Chondrocyte (in vitro differentiated cells): ENCODE results near the gene SLC43A2. TPM values are rescaled to one million over a fixed set of nuclear protein-coding genes. Genes with fewer than 3 reads are reported as not detected.
"Not testable (repeated sequence)": the region's sequence is repeated elsewhere in the genome, so short reads cannot be mapped to it uniquely, and the experiment has no call there.

Experiments used
- DNase-seq: peaks from one replicate; pipeline ENCODE4 v3.0.0; 2021; ENCODE audit warnings: mixed read lengths, low spot score
- H3K27ac Mint-ChIP-seq: one replicate; pipeline ENCODE4 v1.8.0; 2021; ENCODE audit warnings: mild to moderate bottlenecking, moderate library complexity, mixed read lengths; ENCODE audit not compliant: unreplicated experiment
- H3K27me3 Mint-ChIP-seq: 2 replicates; pipeline ENCODE4 v1.8.0; 2021; ENCODE audit warnings: low read depth, mixed read lengths
- H3K36me3 Mint-ChIP-seq: 2 replicates; pipeline ENCODE4 v1.8.0; 2021; ENCODE audit warnings: low read depth, mixed read lengths
- H3K4me1 Mint-ChIP-seq: 2 replicates; pipeline ENCODE4 v1.8.0; 2021; ENCODE audit warnings: low read depth, mild to moderate bottlenecking, mixed read lengths
- H3K4me3 Mint-ChIP-seq: one replicate; pipeline ENCODE4 v1.8.0; 2021; ENCODE audit warnings: mild to moderate bottlenecking, moderate library complexity, mixed read lengths; ENCODE audit not compliant: unreplicated experiment
- H3K9me3 Mint-ChIP-seq: 2 replicates; pipeline ENCODE4 v1.8.0; 2021; ENCODE audit warnings: low read depth, mixed read lengths
- total RNA-seq: library from RNA; stranded (reverse); gene quantifications from 3 replicates; pipeline ENCODE4 v1.2.1, GENCODE V29; 2021
- TF ChIP-seq, protein P1 (sequence below): fragments of 200-600 bp; sonication (generic); IDR thresholded peaks from 2 replicates; pipeline ENCODE4 v1.5.0; 2021; ENCODE audit warnings: antibody characterized with exemption, mild to moderate bottlenecking, moderate library complexity

The SLC43A2 gene
- total RNA-seq, 1 donor from 2014 or later = 3.3 TPM

DNA sequence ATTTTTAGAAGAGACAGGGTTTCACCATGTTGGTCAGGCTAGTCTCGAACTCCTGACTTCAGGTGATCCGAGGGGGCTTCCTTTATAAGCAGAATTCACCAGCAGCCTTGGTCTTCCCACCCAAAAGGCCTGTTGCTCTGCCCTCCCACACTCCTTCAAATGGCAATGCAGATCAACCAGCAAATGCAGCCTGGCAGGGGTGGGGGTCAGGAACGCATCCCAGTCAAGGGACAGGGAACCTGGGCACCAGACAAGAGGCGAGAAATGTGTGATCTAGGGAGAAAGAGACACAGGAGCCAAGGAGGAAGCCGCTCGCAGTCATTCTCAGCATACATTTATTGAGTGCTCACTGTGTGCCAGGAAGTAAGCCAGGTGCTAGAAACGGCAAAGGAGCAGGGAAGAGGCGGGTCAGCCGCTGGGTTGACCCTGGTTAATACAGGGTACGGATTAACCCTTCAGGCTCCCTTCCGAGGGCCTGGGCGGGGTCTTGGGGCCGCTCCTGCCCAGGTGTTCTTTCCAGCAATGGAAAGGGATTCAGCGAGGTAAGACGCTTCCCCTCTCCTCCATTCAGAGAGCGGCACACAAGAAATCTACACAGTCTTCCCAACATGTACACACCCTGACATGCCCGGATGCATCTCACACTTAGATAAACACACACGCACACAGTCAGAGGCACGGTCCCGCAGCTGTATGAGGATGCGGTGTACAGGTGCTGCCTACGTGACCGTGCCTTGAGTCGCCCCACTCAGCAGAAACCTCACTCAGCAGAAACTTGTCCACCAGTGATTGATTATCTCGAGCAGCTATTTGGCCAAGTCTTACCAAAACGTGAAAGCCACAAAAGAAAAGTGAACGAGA, 59.5 kb downstream of the SLC43A2 start:
- H3K27me3 Mint-ChIP-seq = no peaks in the 10 kb centered on the region
- no peaks in the 10 kb centered on the region for H3K9me3 Mint-ChIP-seq
- DNase-seq = no peak
- H3K36me3 Mint-ChIP-seq = no peaks in the 10 kb centered on the region
- TF ChIP-seq, protein P1, sequence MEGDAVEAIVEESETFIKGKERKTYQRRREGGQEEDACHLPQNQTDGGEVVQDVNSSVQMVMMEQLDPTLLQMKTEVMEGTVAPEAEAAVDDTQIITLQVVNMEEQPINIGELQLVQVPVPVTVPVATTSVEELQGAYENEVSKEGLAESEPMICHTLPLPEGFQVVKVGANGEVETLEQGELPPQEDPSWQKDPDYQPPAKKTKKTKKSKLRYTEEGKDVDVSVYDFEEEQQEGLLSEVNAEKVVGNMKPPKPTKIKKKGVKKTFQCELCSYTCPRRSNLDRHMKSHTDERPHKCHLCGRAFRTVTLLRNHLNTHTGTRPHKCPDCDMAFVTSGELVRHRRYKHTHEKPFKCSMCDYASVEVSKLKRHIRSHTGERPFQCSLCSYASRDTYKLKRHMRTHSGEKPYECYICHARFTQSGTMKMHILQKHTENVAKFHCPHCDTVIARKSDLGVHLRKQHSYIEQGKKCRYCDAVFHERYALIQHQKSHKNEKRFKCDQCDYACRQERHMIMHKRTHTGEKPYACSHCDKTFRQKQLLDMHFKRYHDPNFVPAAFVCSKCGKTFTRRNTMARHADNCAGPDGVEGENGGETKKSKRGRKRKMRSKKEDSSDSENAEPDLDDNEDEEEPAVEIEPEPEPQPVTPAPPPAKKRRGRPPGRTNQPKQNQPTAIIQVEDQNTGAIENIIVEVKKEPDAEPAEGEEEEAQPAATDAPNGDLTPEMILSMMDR = no peak
- H3K27ac Mint-ChIP-seq = no peak overlapping the region
- no peak overlapping the region for H3K4me3 Mint-ChIP-seq
- peaks cover 6% of the 10 kb centered on the region for H3K4me1 Mint-ChIP-seq

DNA sequence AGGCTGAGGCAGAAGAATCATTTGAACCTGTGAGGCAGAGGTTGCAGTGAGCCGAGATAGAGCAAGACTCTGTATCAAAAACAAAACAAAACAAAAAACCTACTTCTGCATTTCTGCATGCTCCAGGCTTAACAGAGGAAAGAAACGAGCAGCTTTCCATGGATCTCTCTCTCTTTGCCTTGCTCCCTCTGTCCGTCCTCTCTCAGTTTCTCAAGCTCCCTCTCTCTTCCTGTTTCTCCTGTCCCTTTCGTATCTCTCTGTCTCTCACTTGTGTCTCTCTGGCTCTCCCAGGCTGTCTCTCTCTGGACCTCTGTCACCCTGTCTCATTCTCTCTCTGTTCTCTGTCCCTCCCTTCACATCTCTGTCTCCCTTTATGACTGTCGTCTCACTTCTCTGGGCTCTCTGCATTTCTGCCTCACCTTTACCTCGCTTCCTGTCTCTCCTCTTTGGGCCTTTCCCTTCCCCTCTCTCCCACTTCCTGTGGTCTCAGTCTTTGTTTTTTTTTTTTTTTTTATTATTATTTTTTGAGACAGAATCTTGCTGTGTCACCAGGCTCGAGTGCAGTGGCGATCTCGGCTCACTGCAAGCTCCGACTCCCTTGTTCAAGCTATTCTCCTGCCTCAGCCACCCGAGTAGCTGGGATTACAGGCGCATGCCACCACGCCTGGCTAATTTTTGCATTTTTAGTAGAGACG, 62.0 kb downstream of the SLC43A2 start:
- DNase-seq = no peak
- Mint-ChIP-seq H3K27me3 (no peaks in the 10 kb centered on the region), H3K27ac (peak overlapping the region; percentile 87), H3K36me3 (no peaks in the 10 kb centered on the region), H3K4me3 (no peak overlapping the region), H3K4me1 (peaks cover 9% of the 10 kb centered on the region), H3K9me3 (no peaks in the 10 kb centered on the region)
- TF ChIP-seq, protein P1 = no peak

DNA sequence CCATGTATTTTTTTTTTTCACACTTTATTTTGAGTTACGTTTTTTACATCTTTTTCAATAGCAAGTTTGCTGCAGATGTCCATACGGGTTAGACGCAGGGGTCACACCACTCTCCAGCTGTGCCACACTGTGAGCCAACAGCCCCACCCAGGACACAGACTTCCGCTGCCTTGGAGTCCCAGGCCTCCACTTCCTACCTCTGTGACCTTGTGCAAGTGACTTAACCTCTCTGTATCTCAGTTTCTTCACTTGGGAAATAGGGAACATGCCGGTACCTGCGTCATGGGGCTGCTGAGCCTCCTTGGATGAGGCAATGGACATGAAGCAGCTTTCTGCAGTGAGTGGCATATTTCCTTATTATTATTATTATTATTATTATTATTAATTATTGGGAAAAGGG, 62.8 kb downstream of the SLC43A2 start:
- H3K9me3 Mint-ChIP-seq = no peaks in the 10 kb centered on the region
- TF ChIP-seq, protein P1 = no peak
- no peak overlapping the region for H3K27ac Mint-ChIP-seq
- DNase-seq = no peak
- H3K4me3 Mint-ChIP-seq = no peak overlapping the region
- H3K4me1 Mint-ChIP-seq = peaks cover 17% of the 10 kb centered on the region
- no peaks in the 10 kb centered on the region for H3K27me3 Mint-ChIP-seq
- no peaks in the 10 kb centered on the region for H3K36me3 Mint-ChIP-seq

DNA sequence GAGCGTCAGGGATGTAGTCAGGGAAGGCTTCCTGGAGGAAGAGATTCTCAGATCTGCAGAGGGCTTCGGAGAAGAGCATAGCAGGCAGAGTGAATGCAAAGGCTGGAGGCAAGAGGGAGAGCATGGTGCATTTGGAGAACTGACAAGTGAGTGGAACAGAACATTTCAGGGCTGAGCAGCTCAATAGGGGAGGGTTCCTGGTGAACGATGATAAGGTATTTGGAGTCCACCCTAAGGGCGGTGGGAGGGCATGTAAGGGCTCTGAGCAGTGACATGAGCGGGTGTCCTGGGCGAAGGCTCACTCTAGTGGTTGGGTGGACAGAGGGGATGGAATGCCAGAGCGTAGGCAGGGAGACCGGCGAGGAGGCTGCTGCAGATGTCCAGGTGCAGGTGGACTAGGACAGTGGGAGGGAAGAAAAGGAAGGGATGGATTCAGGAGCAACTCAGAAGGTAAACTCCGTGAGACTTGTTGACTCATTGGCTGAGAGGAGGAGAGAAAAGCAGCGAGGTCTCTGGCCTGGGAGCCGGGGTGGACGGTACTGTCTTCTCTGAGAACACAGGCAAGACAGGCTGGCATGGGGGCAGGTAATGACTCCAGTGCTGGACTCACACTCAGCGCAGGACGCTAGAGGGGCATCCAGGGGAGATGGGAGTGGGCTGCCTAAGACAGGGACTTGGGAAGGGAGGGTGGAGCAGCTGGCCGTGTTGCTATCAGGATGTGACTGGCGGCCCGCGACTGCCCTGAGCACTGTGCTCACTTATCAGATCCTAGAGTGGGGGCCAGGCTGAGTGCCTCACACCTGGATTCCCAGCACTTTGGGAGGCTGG, 64.6 kb downstream of the SLC43A2 start:
- TF ChIP-seq, protein P1 = no peak
- H3K27me3 Mint-ChIP-seq = no peaks in the 10 kb centered on the region
- DNase-seq = no peak
- peaks cover 23% of the 10 kb centered on the region for H3K4me1 Mint-ChIP-seq
- H3K9me3 Mint-ChIP-seq = no peaks in the 10 kb centered on the region
- peak overlapping the region; percentile 55 for H3K27ac Mint-ChIP-seq
- H3K36me3 Mint-ChIP-seq = no peaks in the 10 kb centered on the region
- H3K4me3 Mint-ChIP-seq = peak overlapping the region; percentile 17

GRCh38 chr17:1563471-1563785, 65.2 kb downstream of the SLC43A2 start:
- Mint-ChIP-seq H3K4me1 (peaks cover 23% of the 10 kb centered on the region), H3K4me3 (peak overlapping the region; percentile 57), H3K27ac (peak overlapping the region; percentile 55)
- DNase-seq, H3K36me3 Mint-ChIP-seq, H3K27me3 Mint-ChIP-seq, H3K9me3 Mint-ChIP-seq: not testable (repeated sequence)
